Subcutaneous preadipocyte (primary cell): ENCODE data around the gene ACTRT3. TPM values are rescaled to one million over a fixed set of nuclear protein-coding genes. Genes with fewer than 3 reads are reported as not detected.

Source experiments
- small RNA-seq: library from RNA; depleted of rRNA; stranded (forward); fragments of <200 nt; gene quantifications from one replicate; pipeline ENCODE3, GENCODE V24; 2012
- total RNA-seq: library from RNA; depleted of rRNA; stranded (reverse); fragments of >200 nt; gene quantifications from 2 replicates; pipeline ENCODE4 v1.2.3, GENCODE V29; 2012

The ACTRT3 gene
- 2.2 and 3.5 TPM in 2 replicates for total RNA-seq

GRCh38 chr3:169769287-169770181, at the start of gene ACTRT3:
Gene ACTRT3, minus strand, starts transcription at chr3:169769561. Its CDS starts 41 bp downstream, at chr3:169769520.

GRCh38 chr3:169812332-169813235, 43.2 kb upstream of the ACTRT3 start, which contains the start of the genes LRRC34 and LRRIQ4:
Gene LRRC34, minus strand, starts transcription at chr3:169812904. Its CDS starts 356 bp downstream, at chr3:169812548.
Gene LRRIQ4, plus strand, starts transcription at chr3:169812870. Its CDS starts 9,052 bp downstream, at chr3:169821922.

GRCh38 chr3:169772897-169773816, 3.8 kb upstream of the ACTRT3 start, which contains the start of gene MYNN:
Gene MYNN, plus strand, starts transcription at chr3:169773396. Its CDS starts 900 bp downstream, at chr3:169774296.

GRCh38 chr3:169764882-169765612, 4.3 kb downstream of the ACTRT3 start, which contains the start of gene TERC:
Gene TERC, minus strand, starts transcription at chr3:169765060.

Small RNA genes lying within 50 kb of the gene (small RNA-seq; reads per million reads assigned to genes)
- not detected for gene RNU6-637P

Other genes starting within 250 kb of the ACTRT3 start
- gene MECOM, start 105.8 kb downstream of the ACTRT3 start, total RNA-seq = 0.73 and 2.7 TPM in 2 replicates
- gene TERC, start 4.5 kb downstream of the ACTRT3 start, total RNA-seq = 269 and 557 TPM in 2 replicates
- 16.9 and 18.2 TPM in 2 replicates for gene MYNN, start 3.8 kb upstream of the ACTRT3 start, total RNA-seq
- not detected in 2 replicates for gene LRRIQ4, start 43.3 kb upstream of the ACTRT3 start, total RNA-seq
- 4.4 and 9.8 TPM in 2 replicates for gene LRRC34, start 43.3 kb upstream of the ACTRT3 start, total RNA-seq
- gene LRRC31, start 100.4 kb upstream of the ACTRT3 start, total RNA-seq = not detected in 2 replicates
- not detected in 2 replicates for gene SAMD7, start 142.0 kb upstream of the ACTRT3 start, total RNA-seq
- 23.5 and 23.9 TPM in 2 replicates for gene SEC62, start 197.2 kb upstream of the ACTRT3 start, total RNA-seq